H1 (cell line): Measurements from ENCODE around the gene RNF10. TPM values are rescaled to one million over a fixed set of nuclear protein-coding genes. Genes with fewer than 3 reads are reported as not detected.

Experiments
- CTCF ChIA-PET: fragments of 300-600 bp; sonication (Branson Sonifier 250); formaldehyde crosslinking; loops from one replicate; lab custom pipeline; 2021; ENCODE audit not compliant: partially characterized antibody; lab: Charles Lee
- POLR2A ChIA-PET: fragments of 300-600 bp; sonication (Branson Sonifier 250); formaldehyde crosslinking; loops from one replicate; lab custom pipeline; 2021; ENCODE audit warnings: inconsistent platforms; ENCODE audit not compliant: partially characterized antibody; lab: Charles Lee
- DNase-seq, 2 experiments: peaks; one replicate each; pipeline versions ENCODE4 v3.0.0 to v3.0.0-alpha.2; 2010 to 2022; ENCODE audit warnings: low spot score in 2 of 2, low read depth in 1 of 2, mixed read lengths in 1 of 2
- FAIRE-seq: peaks from 2 replicates; lab custom pipeline; 2011; peaks lifted over from hg19 to GRCh38; lab: Jason Lieb, UNC
- H2AFZ ChIP-seq: 2 replicates; pipeline ENCODE4 v1.8.1; 2012; ENCODE audit warnings: low read length, inconsistent platforms
- H2AK5ac ChIP-seq: 2 replicates; pipeline ENCODE4 v1.6.1; 2013; ENCODE audit warnings: low read depth, low read length
- H2BK120ac ChIP-seq: replicated peaks from 2 replicates; pipeline ENCODE3; 2013; ENCODE audit warnings: low read depth, low read length, inconsistent platforms
- H2BK12ac ChIP-seq: 2 replicates; pipeline ENCODE4 v1.6.1; 2013; ENCODE audit warnings: low read depth, low read length
- H2BK15ac ChIP-seq: 2 replicates; pipeline ENCODE4 v1.6.1; 2013; ENCODE audit warnings: low read length
- H2BK20ac ChIP-seq: 2 replicates; pipeline ENCODE4 v1.6.1; 2013; ENCODE audit warnings: low read length
- H2BK5ac ChIP-seq: 2 replicates; pipeline ENCODE4 v1.6.1; 2013; ENCODE audit warnings: low read depth, low read length
- H3K14ac ChIP-seq: 2 replicates; pipeline ENCODE4 v1.6.1; 2013; ENCODE audit warnings: inconsistent platforms; ENCODE audit not compliant: insufficient read length
- H3K18ac ChIP-seq: 2 replicates; pipeline ENCODE4 v1.6.1; 2013; ENCODE audit warnings: low read length; ENCODE audit errors: extremely low read depth
- H3K23ac ChIP-seq: 2 replicates; pipeline ENCODE4 v1.6.1; 2013; ENCODE audit warnings: inconsistent platforms; ENCODE audit not compliant: insufficient read length
- H3K23me2 ChIP-seq: 2 replicates; pipeline ENCODE4 v1.6.1; 2013; ENCODE audit warnings: low read depth, low read length
- H3K27ac ChIP-seq: 2 replicates; pipeline ENCODE4 v1.6.1; 2011; ENCODE audit warnings: low read depth, low read length, inconsistent platforms
- H3K27me3 ChIP-seq, 4 experiments: replicated peaks in 1 of 4; 1 replicate in 1 of 4; 2 replicates in 3 of 4; pipeline versions ENCODE4 v1.6.1 to v1.8.1; 2011 to 2013; ENCODE audit warnings: low read length in 3 of 4, mild to moderate bottlenecking in 3 of 4, inconsistent platforms in 2 of 4, mixed read lengths in 2 of 4, moderate library complexity in 1 of 4; ENCODE audit not compliant: control insufficient read depth in 3 of 4, insufficient read depth in 3 of 4; ENCODE audit errors: extremely low read depth in 1 of 4
- H3K36me3 ChIP-seq, 4 experiments: 2 replicates each; pipeline versions ENCODE4 v1.6.1 to v1.8.1; 2011 to 2013; ENCODE audit warnings: mild to moderate bottlenecking in 4 of 4, low read length in 3 of 4, moderate library complexity in 2 of 4, control low read depth in 1 of 4, inconsistent platforms in 1 of 4; ENCODE audit not compliant: insufficient read depth in 4 of 4, control insufficient read depth in 2 of 4
- H3K4ac ChIP-seq: replicated peaks from 2 replicates; pipeline ENCODE3; 2013; ENCODE audit warnings: low read length, low read depth, mixed read lengths, inconsistent platforms; ENCODE audit not compliant: insufficient read length
- H3K4me1 ChIP-seq, 4 experiments: replicated peaks in 1 of 4; 1 replicate in 1 of 4; 2 replicates in 3 of 4; pipeline versions ENCODE4 v1.6.1 to v1.8.1; 2011 to 2013; ENCODE audit warnings: low read length in 3 of 4, inconsistent platforms in 2 of 4, mixed read lengths in 1 of 4; ENCODE audit not compliant: insufficient read depth in 4 of 4, control insufficient read depth in 3 of 4
- H3K4me2 ChIP-seq, 2 experiments: 2 replicates each; pipeline versions ENCODE4 v1.6.1 to v1.8.1; 2011 to 2013; ENCODE audit warnings: low read depth in 2 of 2, low read length in 2 of 2, control low read depth in 1 of 2, inconsistent platforms in 1 of 2, mild to moderate bottlenecking in 1 of 2; ENCODE audit not compliant: insufficient read depth in 1 of 2
- H3K4me3 ChIP-seq, 4 experiments: fragments of 200-600, 300-600 bp in 1 of 4; sonication (generic), shearing (Covaris generic), sonication (Bioruptor Twin) in 1 of 4; 2 replicates each; pipeline versions ENCODE4 v1.5.1 to v1.8.1; 2011 to 2016; ENCODE audit warnings: low read length in 4 of 4, low read depth in 3 of 4, control low read depth in 2 of 4, inconsistent platforms in 2 of 4, mild to moderate bottlenecking in 2 of 4, mixed read lengths in 1 of 4, moderate library complexity in 1 of 4; ENCODE audit not compliant: insufficient read depth in 2 of 4; ENCODE audit errors: extremely low read depth in 1 of 4
- H3K56ac ChIP-seq: replicated peaks from 2 replicates; pipeline ENCODE3; 2013; ENCODE audit warnings: low read depth, mild to moderate bottlenecking, mixed read lengths, low read length, inconsistent platforms; ENCODE audit not compliant: insufficient read length
- H3K79me1 ChIP-seq: 2 replicates; pipeline ENCODE4 v1.6.1; 2013; ENCODE audit warnings: low read depth, low read length, control low read depth
- H3K79me2 ChIP-seq, 2 experiments: 2 replicates each; pipeline versions ENCODE4 v1.6.1 to v1.8.1; 2012 to 2013; ENCODE audit warnings: low read length in 2 of 2, mild to moderate bottlenecking in 2 of 2, inconsistent platforms in 1 of 2; ENCODE audit not compliant: insufficient read depth in 2 of 2, control insufficient read depth in 1 of 2
- H3K9ac ChIP-seq, 4 experiments: replicated peaks in 1 of 4; 1 replicate in 1 of 4; 2 replicates in 3 of 4; pipeline versions ENCODE4 v1.6.1 to v1.8.1; 2011 to 2013; ENCODE audit warnings: low read depth in 3 of 4, low read length in 3 of 4, control low read depth in 2 of 4, mild to moderate bottlenecking in 2 of 4, moderate library complexity in 2 of 4, inconsistent platforms in 1 of 4; ENCODE audit errors: extremely low read depth in 1 of 4
- H3K9me3 ChIP-seq, 2 experiments: 2 replicates each; pipeline versions ENCODE4 v1.6.1 to v1.8.1; 2012 to 2013; ENCODE audit warnings: mild to moderate bottlenecking in 2 of 2, moderate library complexity in 2 of 2, control low read depth in 1 of 2, inconsistent platforms in 1 of 2, low read depth in 1 of 2, low read length in 1 of 2, mixed read lengths in 1 of 2; ENCODE audit not compliant: insufficient read depth in 2 of 2
- H4K20me1 ChIP-seq, 2 experiments: replicated peaks in 1 of 2; 2 replicates each; pipeline versions ENCODE3 to v1.8.1; 2011 to 2013; ENCODE audit warnings: inconsistent platforms in 2 of 2, low read length in 2 of 2, mild to moderate bottlenecking in 1 of 2; ENCODE audit not compliant: insufficient read depth in 2 of 2, control insufficient read depth in 1 of 2
- H4K5ac ChIP-seq: 2 replicates; pipeline ENCODE4 v1.6.1; 2013; ENCODE audit warnings: low read length, low read depth, mixed read lengths, inconsistent platforms; ENCODE audit not compliant: insufficient read length
- H4K8ac ChIP-seq: 2 replicates; pipeline ENCODE4 v1.8.0; 2013; ENCODE audit warnings: mild to moderate bottlenecking, moderate library complexity, low read length, inconsistent platforms; ENCODE audit not compliant: insufficient read depth; ENCODE audit errors: extremely low read depth
- H4K91ac ChIP-seq: replicated peaks from 2 replicates; pipeline ENCODE3; 2013; ENCODE audit warnings: low read length, mixed read lengths, inconsistent platforms; ENCODE audit not compliant: insufficient read length
- CBX8 ChIP-seq: fragments of 300-800, 300-1000 bp; sonication (generic); IDR thresholded peaks from 2 replicates; pipeline ENCODE4 v1.7.1; 2016; ENCODE audit warnings: low read depth, low read length, borderline replicate concordance
- CEBPB ChIP-seq: IDR thresholded peaks from 2 replicates; pipeline ENCODE4 v1.6.1; 2012; ENCODE audit warnings: low read depth, low read length
- CHD2 ChIP-seq: IDR thresholded peaks from 2 replicates; pipeline ENCODE4 v1.6.1; 2012; ENCODE audit warnings: low read length, improper control_type of control experiment
- JUND ChIP-seq: IDR thresholded peaks from 2 replicates; pipeline ENCODE4 v1.6.1; 2011; ENCODE audit warnings: mild to moderate bottlenecking, improper control_type of control experiment, low read length
- KDM4A ChIP-seq: IDR thresholded peaks from one replicate; pipeline ENCODE4 v1.7.1; 2012; ENCODE audit warnings: low read depth, mild to moderate bottlenecking, moderate library complexity, low read length, inconsistent platforms; ENCODE audit not compliant: severe bottlenecking
- WGBS, 2 experiments: shearing (Covaris generic) in 1 of 2; methylation state at CpG; one replicate each; pipeline versions ENCODE4 v1.1.6 to v1.1.7; 2013 to 2015; ENCODE audit warnings: low lambda C conversion rate in 2 of 2, mixed read lengths in 2 of 2, inconsistent platforms in 1 of 2, low coverage in 1 of 2, missing lambda C conversion rate in 1 of 2; ENCODE audit not compliant: insufficient replicate concordance in 2 of 2, insufficient coverage in 1 of 2, insufficient read length in 1 of 2; ENCODE audit errors: extremely low coverage in 1 of 2, missing lambda C conversion rate in 1 of 2; 5-methylcytosine and 5-hydroxymethylcytosine counted together
- polyA plus RNA-seq, 7 experiments: library from polyadenylated mRNA; depleted of rRNA in 3 of 7; stranded (reverse) in 5 of 7; unstranded in 2 of 7; fragments of >200 nt in 5 of 7; fragments of 200-250 nt in 2 of 7; gene quantifications; 1 replicate in 5 of 7; 2 replicates in 1 of 7; 4 replicates in 1 of 7; pipeline versions ENCODE4 v1.2.1 to v1.2.3, GENCODE V29; 2011 to 2013; ENCODE audit warnings: missing spikeins in 2 of 7, mixed read lengths in 2 of 7
- total RNA-seq: library from RNA; stranded (reverse); fragmentation: NEBNext Ultra II Directional; extraction: Animal tissue kit (Norgen Biotek cat#: 25700); gene quantifications from 2 replicates; pipeline ENCODE4 v1.2.1, GENCODE V29; 2021
- TF ChIP-seq, protein P1 (sequence below): IDR thresholded peaks from 2 replicates; pipeline ENCODE4 v1.6.1; 2011; ENCODE audit warnings: low read length, improper control_type of control experiment

RNF10 gene
- total and polyA plus RNA-seq, 2 of the 8 experiments (the other 6 are each of a cell fraction or from before 2014, with no cell fraction given): 71.6 to 171 TPM

- Histone ChIP-seq H3K9me3 (no peaks in the 10 kb centered on the region; a peak in 1 of 4 replicates), H2BK5ac (no peak overlapping the region), H3K36me3 (peaks cover 0 to 2% (median 0%) of the 10 kb centered on the region in 4 experiments; a peak in 2 of 8 replicates), H4K8ac (no peak overlapping the region), H3K27me3 (no peaks in the 10 kb centered on the region; a peak in 1 of 7 replicates), H3K56ac (no peak overlapping the region), H2BK12ac (no peak overlapping the region), H2AFZ (no peak overlapping the region), H2BK15ac (no peak overlapping the region), H3K4me2 (no peak overlapping the region), H3K27ac (no peak overlapping the region), H3K9ac (no peak overlapping the region), H2BK120ac (no peak overlapping the region), H3K23ac (no peak overlapping the region), H3K4me3 (no peak overlapping the region), H3K4ac (no peak overlapping the region), H4K91ac (no peak overlapping the region), H4K5ac (no peak overlapping the region), H3K18ac (no peak overlapping the region), H3K14ac (no peak overlapping the region), H3K79me2 (no peaks in the 10 kb centered on the region), H2AK5ac (no peak overlapping the region), H3K4me1 (no peaks in the 10 kb centered on the region), H3K79me1 (peaks cover 2% of the 10 kb centered on the region; the same call in 1 of the 2 replicates), H2BK20ac (no peak overlapping the region), H3K23me2 (no peaks in the 10 kb centered on the region), H4K20me1 (no peaks in the 10 kb centered on the region)
- no peak for FAIRE-seq
- no peak for DNase-seq
- WGBS, 2 experiments: 89% methylated on average over 7 of the region's 7 CpGs; no CpG with 5 or more reads in 1 of the 2 experiments
- ChIA-PET POLR2A (interaction anchor here (1.9 kb wide), 1 partner anchor 17 kb away, joined by 5 read pairs; no protein-coding TSS in a partner anchor), CTCF (interaction anchor here (0.6 to 1.4 kb wide), 6 partner anchors 8 to 129 kb away, joined by 3 to 5 read pairs (median 3); partner anchors contain the start of gene SRSF9)
- no peak for TF ChIP-seq CHD2
- no peak for TF ChIP-seq KDM4A
- no peak for TF ChIP-seq CBX8
- TF ChIP-seq, protein P1, sequence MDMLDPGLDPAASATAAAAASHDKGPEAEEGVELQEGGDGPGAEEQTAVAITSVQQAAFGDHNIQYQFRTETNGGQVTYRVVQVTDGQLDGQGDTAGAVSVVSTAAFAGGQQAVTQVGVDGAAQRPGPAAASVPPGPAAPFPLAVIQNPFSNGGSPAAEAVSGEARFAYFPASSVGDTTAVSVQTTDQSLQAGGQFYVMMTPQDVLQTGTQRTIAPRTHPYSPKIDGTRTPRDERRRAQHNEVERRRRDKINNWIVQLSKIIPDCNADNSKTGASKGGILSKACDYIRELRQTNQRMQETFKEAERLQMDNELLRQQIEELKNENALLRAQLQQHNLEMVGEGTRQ: no peak
- no peak for TF ChIP-seq CEBPB
- no peak for TF ChIP-seq JUND
Measured at GRCh38 chr12:120485961-120486881, 47.9 kb upstream of the RNF10 start.
